Measurements from ENCODE around the gene ATP5F1E. TPM values are rescaled to one million over a fixed set of nuclear protein-coding genes. Genes with fewer than 3 reads are reported as not detected.

The ATP5F1E gene
- total RNA-seq = 100 to 1,000 TPM in 1 of 2 experiments, 10 to 100 TPM in 1; 98.1 to 102 TPM
- polyA plus RNA-seq = 95.0 TPM

GRCh38 chr20:59032023-59032712, at the start of gene ATP5F1E:
TSS of gene ATP5F1E (minus strand) at chr20:59032335. CDS start at chr20:59032251, 84 bp downstream.
- Mint-ChIP-seq H3K27ac (peak within 1 kb of the TSS; percentile 80 to 98 (median 95)), H3K4me3 (peak within 1 kb of the TSS; percentile 91 to 99 (median 95)), H3K36me3 (peaks cover 13 to 83% (median 19%) of the 10 kb centered on the region in 3 donors), H3K9me3 (no peaks in the 10 kb centered on the region), H3K27me3 (peaks cover 0 to 2% of the 10 kb centered on the region in 2 donors), H3K4me1 (peaks cover 49 to 60% (median 53%) of the 10 kb centered on the region in 3 donors)
- peak within 1 kb of the TSS; percentile 69 for H3K27ac ChIP-seq (ENCODE audit: low read depth, low read length)
- H3K4me3 ChIP-seq (ENCODE audit: low read length) = peak within 1 kb of the TSS; percentile 55
- peaks cover 40% of the 10 kb centered on the region for H3K36me3 ChIP-seq (ENCODE audit: insufficient read depth, low read length)
- no peaks in the 10 kb centered on the region for H3K9me3 ChIP-seq (ENCODE audit: low read length)
- peaks cover 45% of the 10 kb centered on the region for H3K4me1 ChIP-seq (ENCODE audit: insufficient read depth, low read length)
- no peaks in the 10 kb centered on the region for H3K27me3 ChIP-seq (ENCODE audit: insufficient read depth, low read length, poor library complexity, severe bottlenecking)
- peak; percentile 97 to 98 (median 97) for DNase-seq
- ChIA-PET POLR2A (interaction anchor here (0.5 to 2.8 kb wide), 17 partner anchors 10 to 725 kb away, joined by 3 to 35 read pairs (median 4); partner anchors contain the start of genes PRELID3B and STX16), CTCF (interaction anchor here (0.6 to 5.0 kb wide), 13 partner anchors 9 to 381 kb away, joined by 3 to 24 read pairs (median 3); partner anchors contain the start of genes PRELID3B and STX16)

GRCh38 chr20:59081036-59081435, 48.9 kb upstream of the ATP5F1E start:
- no peaks in the 10 kb centered on the region for H3K36me3 ChIP-seq (ENCODE audit: insufficient read depth, low read length)
- Mint-ChIP-seq H3K9me3 (no peaks in the 10 kb centered on the region), H3K36me3 (no peaks in the 10 kb centered on the region), H3K4me3 (no peak overlapping the region), H3K27ac (no peak overlapping the region), H3K27me3 (peaks cover 28 to 46% of the 10 kb centered on the region in 2 donors), H3K4me1 (peaks cover 0 to 3% (median 0%) of the 10 kb centered on the region in 3 donors)
- no peak overlapping the region for H3K4me3 ChIP-seq (ENCODE audit: low read length)
- H3K9me3 ChIP-seq (ENCODE audit: low read length) = no peaks in the 10 kb centered on the region
- peaks cover 6% of the 10 kb centered on the region for H3K27me3 ChIP-seq (ENCODE audit: insufficient read depth, low read length, poor library complexity, severe bottlenecking)
- POLR2A ChIA-PET = no interaction called here
- no peak for DNase-seq
- CTCF ChIA-PET = interaction anchor here (0.8 to 1.3 kb wide), 2 partner anchors 126 to 141 kb away, joined by 4 to 5 read pairs; no protein-coding TSS in a partner anchor
- no peak overlapping the region for H3K27ac ChIP-seq (ENCODE audit: low read depth, low read length)
- H3K4me1 ChIP-seq (ENCODE audit: insufficient read depth, low read length) = no peaks in the 10 kb centered on the region

DNA sequence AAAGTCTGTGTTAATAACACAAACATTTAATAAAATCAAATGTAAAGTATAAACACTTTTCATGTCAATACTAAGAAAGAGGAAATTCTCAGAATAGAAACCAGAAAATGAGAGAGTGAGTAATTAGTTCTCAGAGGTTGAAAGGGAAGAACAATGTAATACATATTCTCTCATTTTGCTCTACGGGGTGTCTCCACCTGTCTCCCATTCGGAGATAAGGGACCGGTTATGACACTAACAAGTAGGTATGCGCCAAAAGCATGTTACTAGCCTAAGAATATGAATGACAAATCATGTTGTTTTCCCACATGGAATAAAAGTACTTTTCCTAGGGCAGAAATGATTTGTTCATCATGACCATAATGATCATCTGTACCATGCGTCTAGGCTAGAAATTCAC, 46.1 kb upstream of the ATP5F1E start:
- H3K27ac Mint-ChIP-seq = no peak overlapping the region
- no peak overlapping the region for H3K27ac ChIP-seq (ENCODE audit: low read depth, low read length)
- H3K9me3 Mint-ChIP-seq = no peaks in the 10 kb centered on the region
- no peaks in the 10 kb centered on the region for H3K36me3 ChIP-seq (ENCODE audit: insufficient read depth, low read length)
- no peak for DNase-seq
- CTCF ChIA-PET = no interaction called here
- POLR2A ChIA-PET = no interaction called here
- no peaks in the 10 kb centered on the region for H3K9me3 ChIP-seq (ENCODE audit: low read length)
- peaks cover 0 to 11% (median 0%) of the 10 kb centered on the region in 3 donors for H3K4me1 Mint-ChIP-seq
- H3K4me1 ChIP-seq (ENCODE audit: insufficient read depth, low read length) = no peaks in the 10 kb centered on the region
- peaks cover 29 to 60% of the 10 kb centered on the region in 2 donors for H3K27me3 Mint-ChIP-seq
- H3K4me3 Mint-ChIP-seq = no peak overlapping the region
- H3K36me3 Mint-ChIP-seq = no peaks in the 10 kb centered on the region
- no peak overlapping the region for H3K4me3 ChIP-seq (ENCODE audit: low read length)
- peaks cover 6% of the 10 kb centered on the region for H3K27me3 ChIP-seq (ENCODE audit: insufficient read depth, low read length, poor library complexity, severe bottlenecking)

DNA sequence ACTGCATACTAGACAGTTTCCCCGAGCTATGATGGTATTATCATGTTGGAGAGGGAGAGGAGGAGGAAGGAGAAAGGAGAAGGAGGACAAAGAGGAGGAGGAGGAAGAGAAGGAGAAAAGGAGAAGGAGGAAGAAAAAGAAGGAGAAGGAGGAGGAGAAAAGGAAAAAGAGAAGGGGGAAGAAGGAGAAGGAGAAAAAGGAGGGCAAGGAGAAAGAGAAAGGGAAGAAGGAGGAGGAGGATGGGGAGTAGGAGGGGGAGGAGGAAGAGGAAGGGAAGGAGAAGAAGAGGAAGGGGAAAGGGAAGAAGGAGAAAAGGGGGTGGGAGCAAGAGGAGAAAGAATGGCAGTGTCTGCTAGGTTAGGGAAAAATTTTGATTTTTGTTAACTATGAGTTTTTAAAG, 45.6 kb upstream of the ATP5F1E start:
- Histone ChIP-seq H3K4me1 (ENCODE audit: insufficient read depth, low read length) (no peaks in the 10 kb centered on the region), H3K27me3 (ENCODE audit: insufficient read depth, low read length, poor library complexity, severe bottlenecking) (peaks cover 6% of the 10 kb centered on the region), H3K27ac (ENCODE audit: low read depth, low read length) (no peak overlapping the region), H3K4me3 (ENCODE audit: low read length) (no peak overlapping the region), H3K36me3 (ENCODE audit: insufficient read depth, low read length) (no peaks in the 10 kb centered on the region), H3K9me3 (ENCODE audit: low read length) (no peaks in the 10 kb centered on the region)
- no peak for DNase-seq
- Mint-ChIP-seq H3K4me1 (peaks cover 0 to 11% (median 0%) of the 10 kb centered on the region in 3 donors), H3K27ac (no peak overlapping the region), H3K36me3 (no peaks in the 10 kb centered on the region), H3K27me3 (peaks cover 31 to 63% of the 10 kb centered on the region in 2 donors), H3K9me3 (no peaks in the 10 kb centered on the region), H3K4me3 (no peak overlapping the region)
- ChIA-PET CTCF (interaction anchor here (1.3 to 2.3 kb wide), 2 partner anchors 10 to 130 kb away, joined by 3 to 8 read pairs; no protein-coding TSS in a partner anchor), POLR2A (no interaction called here)

DNA sequence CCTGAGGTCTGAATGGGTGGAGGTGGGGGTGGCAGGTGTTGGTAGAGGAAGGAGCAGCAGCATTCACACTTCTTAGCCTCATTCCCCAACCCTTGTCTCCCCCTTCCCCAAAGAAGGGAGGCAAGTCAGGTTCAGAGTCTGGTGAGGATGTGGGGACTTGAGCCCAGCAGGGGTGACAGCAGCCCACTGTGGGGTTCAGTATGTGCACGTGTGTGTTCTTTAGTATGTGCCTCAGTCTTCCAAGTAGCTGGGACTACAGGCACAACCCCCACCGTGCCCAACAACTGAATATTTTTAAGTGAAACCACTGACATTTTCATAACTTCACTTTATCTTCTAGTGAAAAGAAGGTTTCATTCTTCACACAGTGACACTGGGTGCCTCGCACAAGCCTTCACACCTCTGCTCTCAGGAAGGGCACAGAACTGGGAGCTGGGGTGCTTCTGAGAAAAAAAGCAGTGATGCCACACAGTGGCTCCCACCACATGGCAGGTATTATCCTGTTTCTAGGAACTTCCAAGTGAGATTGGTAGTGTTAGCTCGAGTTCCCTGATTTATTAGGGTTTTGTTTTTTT, 43.9 kb upstream of the ATP5F1E start:
- Mint-ChIP-seq H3K4me1 (peaks cover 0 to 11% (median 0%) of the 10 kb centered on the region in 3 donors), H3K27me3 (peaks cover 31 to 65% of the 10 kb centered on the region in 2 donors), H3K4me3 (no peak overlapping the region), H3K27ac (peak overlapping the region in 1 of 8 donors; percentile 85), H3K9me3 (no peaks in the 10 kb centered on the region), H3K36me3 (no peaks in the 10 kb centered on the region)
- Histone ChIP-seq H3K27me3 (ENCODE audit: insufficient read depth, low read length, poor library complexity, severe bottlenecking) (peaks cover 6% of the 10 kb centered on the region), H3K36me3 (ENCODE audit: insufficient read depth, low read length) (no peaks in the 10 kb centered on the region), H3K9me3 (ENCODE audit: low read length) (no peaks in the 10 kb centered on the region), H3K4me3 (ENCODE audit: low read length) (no peak overlapping the region), H3K4me1 (ENCODE audit: insufficient read depth, low read length) (no peaks in the 10 kb centered on the region), H3K27ac (ENCODE audit: low read depth, low read length) (no peak overlapping the region)
- ChIA-PET POLR2A (no interaction called here), CTCF (interaction anchor here (2.3 kb wide), 1 partner anchor 12 kb away, joined by 8 read pairs; no protein-coding TSS in a partner anchor)
- DNase-seq = no peak

DNA sequence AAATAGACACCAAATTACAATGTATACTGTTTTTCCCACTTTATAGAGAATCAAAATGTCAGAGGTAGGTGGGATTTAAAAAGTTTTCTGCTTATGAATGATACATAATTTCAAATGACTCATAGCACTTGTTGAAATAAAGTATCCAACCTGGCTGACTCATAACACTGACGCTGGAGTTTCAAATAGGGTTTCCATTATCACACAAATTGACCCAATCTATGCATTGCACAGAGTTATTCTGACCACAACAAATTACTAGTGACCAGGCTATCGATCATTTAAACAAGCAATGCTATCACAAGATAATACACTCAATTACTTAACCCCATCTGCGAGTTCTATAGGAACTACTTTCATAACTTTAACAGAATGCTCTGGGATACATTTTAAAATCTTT, 42.3 kb upstream of the ATP5F1E start:
- Mint-ChIP-seq H3K36me3 (no peaks in the 10 kb centered on the region), H3K27ac (no peak overlapping the region), H3K4me3 (no peak overlapping the region), H3K27me3 (peaks cover 27 to 62% of the 10 kb centered on the region in 2 donors), H3K9me3 (no peaks in the 10 kb centered on the region), H3K4me1 (peaks cover 0 to 11% (median 0%) of the 10 kb centered on the region in 3 donors)
- POLR2A ChIA-PET = no interaction called here
- H3K4me1 ChIP-seq (ENCODE audit: insufficient read depth, low read length) = no peaks in the 10 kb centered on the region
- peaks cover 6% of the 10 kb centered on the region for H3K27me3 ChIP-seq (ENCODE audit: insufficient read depth, low read length, poor library complexity, severe bottlenecking)
- H3K9me3 ChIP-seq (ENCODE audit: low read length) = no peaks in the 10 kb centered on the region
- no peaks in the 10 kb centered on the region for H3K36me3 ChIP-seq (ENCODE audit: insufficient read depth, low read length)
- no peak overlapping the region for H3K27ac ChIP-seq (ENCODE audit: low read depth, low read length)
- CTCF ChIA-PET = no interaction called here
- DNase-seq = no peak
- no peak overlapping the region for H3K4me3 ChIP-seq (ENCODE audit: low read length)

GRCh38 chr20:59073582-59073981, 41.4 kb upstream of the ATP5F1E start:
- peaks cover 0 to 11% (median 0%) of the 10 kb centered on the region in 3 donors for H3K4me1 Mint-ChIP-seq
- H3K9me3 ChIP-seq (ENCODE audit: low read length) = no peaks in the 10 kb centered on the region
- H3K4me3 ChIP-seq (ENCODE audit: low read length) = no peak overlapping the region
- ChIA-PET CTCF (no interaction called here), POLR2A (no interaction called here)
- no peak overlapping the region for H3K4me3 Mint-ChIP-seq
- peaks cover 23 to 58% of the 10 kb centered on the region in 2 donors for H3K27me3 Mint-ChIP-seq
- peaks cover 6% of the 10 kb centered on the region for H3K27me3 ChIP-seq (ENCODE audit: insufficient read depth, low read length, poor library complexity, severe bottlenecking)
- H3K36me3 ChIP-seq (ENCODE audit: insufficient read depth, low read length) = no peaks in the 10 kb centered on the region
- no peak for DNase-seq
- H3K36me3 Mint-ChIP-seq = no peaks in the 10 kb centered on the region
- no peaks in the 10 kb centered on the region for H3K4me1 ChIP-seq (ENCODE audit: insufficient read depth, low read length)
- no peak overlapping the region for H3K27ac Mint-ChIP-seq
- H3K9me3 Mint-ChIP-seq = no peaks in the 10 kb centered on the region
- H3K27ac ChIP-seq (ENCODE audit: low read depth, low read length) = no peak overlapping the region

DNA sequence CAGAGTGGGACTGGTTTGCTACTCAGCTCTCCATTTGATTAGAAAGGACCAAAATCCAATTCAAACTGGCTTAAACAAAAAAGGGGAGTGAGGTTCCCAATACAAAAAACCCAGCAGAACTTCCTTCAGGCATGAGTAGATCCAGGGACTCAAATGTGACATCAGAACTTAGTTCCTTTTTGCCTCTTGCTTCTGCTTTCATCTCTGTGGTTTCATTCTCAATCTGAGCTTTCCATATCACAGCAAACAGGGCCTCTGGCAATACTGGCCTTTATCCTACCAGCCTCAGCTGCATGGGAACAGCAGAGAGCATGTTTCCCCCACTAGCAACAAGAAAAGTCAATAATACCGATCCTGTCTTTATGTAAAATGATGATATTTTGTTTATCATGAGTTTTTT, 39.1 kb upstream of the ATP5F1E start:
- ChIA-PET POLR2A (no interaction called here), CTCF (no interaction called here)
- DNase-seq = no peak
- peaks cover 0 to 10% (median 0%) of the 10 kb centered on the region in 3 donors for H3K4me1 Mint-ChIP-seq
- no peaks in the 10 kb centered on the region for H3K9me3 ChIP-seq (ENCODE audit: low read length)
- H3K36me3 ChIP-seq (ENCODE audit: insufficient read depth, low read length) = no peaks in the 10 kb centered on the region
- no peaks in the 10 kb centered on the region for H3K9me3 Mint-ChIP-seq
- peaks cover 12 to 45% of the 10 kb centered on the region in 2 donors for H3K27me3 Mint-ChIP-seq
- no peak overlapping the region for H3K27ac Mint-ChIP-seq
- no peak overlapping the region for H3K4me3 Mint-ChIP-seq
- H3K4me1 ChIP-seq (ENCODE audit: insufficient read depth, low read length) = no peaks in the 10 kb centered on the region
- no peaks in the 10 kb centered on the region for H3K27me3 ChIP-seq (ENCODE audit: insufficient read depth, low read length, poor library complexity, severe bottlenecking)
- H3K27ac ChIP-seq (ENCODE audit: low read depth, low read length) = no peak overlapping the region
- no peaks in the 10 kb centered on the region for H3K36me3 Mint-ChIP-seq
- no peak overlapping the region for H3K4me3 ChIP-seq (ENCODE audit: low read length)
